Motor neuron (in vitro differentiated cells): Measurements from ENCODE around the gene TM6SF1. TPM values are rescaled to one million over a fixed set of nuclear protein-coding genes. Genes with fewer than 3 reads are reported as not detected.
"Not testable (repeated sequence)": the region's sequence is repeated elsewhere in the genome, so short reads cannot be mapped to it uniquely, and the experiment has no call there.

Source experiments
- ATAC-seq, 8 experiments: fragments of 200-7000 bp; cut with Tn5 transposase; replicated peaks in 6 of 8; 2 replicates each; pipeline ENCODE4 v1.8.0; 2021; ENCODE audit warnings: mild to moderate bottlenecking in 8 of 8, moderate library complexity in 8 of 8
- H3K27ac ChIP-seq, 2 donors: fragments of 250-450 bp; sonication (Bioruptor Pico); 2 replicates each; pipeline ENCODE4 v1.9.0; 2021; ENCODE audit warnings: antibody characterized with exemption in 2 of 2, mild to moderate bottlenecking in 2 of 2, moderate library complexity in 1 of 2
- H3K4me1 ChIP-seq, 2 donors: fragments of 250-450 bp; sonication (Bioruptor Pico); replicated peaks in 1 of 2; 2 replicates each; pipeline ENCODE4 v1.6.1; 2021; ENCODE audit warnings: antibody characterized with exemption in 2 of 2, mild to moderate bottlenecking in 2 of 2, moderate library complexity in 1 of 2
- H3K4me3 ChIP-seq, 5 donors: fragments of 250-450 bp; sonication (Bioruptor Pico); 2 replicates each; pipeline ENCODE4 v1.9.0; 2021; ENCODE audit warnings: antibody characterized with exemption in 5 of 5, mild to moderate bottlenecking in 5 of 5, moderate library complexity in 4 of 5
- WGBS, 10 experiments: fragments of 450-650 bp; shearing (Covaris generic); methylation state at CpG; one replicate each; pipeline ENCODE4 v1.0.0; 2022; 5-methylcytosine and 5-hydroxymethylcytosine counted together
- in situ Hi-C, 9 experiments: fragments of 400-800 bp; cut with MboI; loops; one replicate each; pipeline ENCODE4 v1.15.0; 2021; ENCODE audit warnings: low sequenced_read_pairs in 9 of 9, low pct_unique_long_range_greater_than_20kb in 2 of 9; ENCODE audit not compliant: unreplicated experiment in 9 of 9
- total RNA-seq, 8 experiments: library from RNA; unstranded; fragments of 300-600 nt; gene quantifications; 2 replicates each; pipeline versions ENCODE4 v1.2.3 to v1.2.4, GENCODE V29; 2022

The TM6SF1 gene
- total RNA-seq, 8 experiments from 2014 or later: 0.33 to 4.3 (median 0.78) TPM; not detected in 2

GRCh38 chr15:83144771-83145170 is 37.3 kb downstream of the TM6SF1 start:
- ATAC-seq: no peak
- WGBS, 10 experiments: 81 to 100% (median 94%) methylated on average over 1 to 3 of the region's 3 CpGs; no CpG with 5 or more reads in 3 of the 10 experiments

GRCh38 chr15:83153288-83153687 is 45.8 kb downstream of the TM6SF1 start:
- ATAC-seq: no peak
- H3K27ac ChIP-seq: no peak overlapping the region
- no peak overlapping the region for H3K4me3 ChIP-seq
- no peaks in the 10 kb centered on the region for H3K4me1 ChIP-seq
- 80 to 100% (median 100%) methylated on average over 1 of the region's 1 CpG; no CpG with 5 or more reads in 5 of the 10 experiments for WGBS, 10 experiments
- in situ Hi-C loops: no loop called here

More at GRCh38 chr15:83144771-83145170, 37.3 kb downstream of the TM6SF1 start:
- H3K4me3 ChIP-seq: no peak overlapping the region
- no peak overlapping the region for H3K27ac ChIP-seq
- in situ Hi-C loops: no loop called here
- no peaks in the 10 kb centered on the region for H3K4me1 ChIP-seq

GRCh38 chr15:83155942-83156341 is 48.5 kb downstream of the TM6SF1 start:
- WGBS, 10 experiments: 0 to 57% (median 17%) methylated on average over 1 of the region's 1 CpG; no CpG with 5 or more reads in 3 of the 10 experiments
- in situ Hi-C loops: no loop called here
- peak in 3 of 8 experiments; percentile 34 to 88 (median 76) for ATAC-seq
- no peak overlapping the region for H3K27ac ChIP-seq
- H3K4me1 ChIP-seq: no peaks in the 10 kb centered on the region
- H3K4me3 ChIP-seq: no peak overlapping the region

- Histone ChIP-seq H3K27ac (no peak overlapping the region), H3K4me3 (no peak overlapping the region), H3K4me1 (no peaks in the 10 kb centered on the region)
- in situ Hi-C loops: no loop called here
- WGBS, 10 experiments: 80 to 100% (median 100%) methylated on average over 1 of the region's 1 CpG; no CpG with 5 or more reads in 4 of the 10 experiments
- ATAC-seq: no peak
These were observed 50.9 kb downstream of the TM6SF1 start for GRCh38 chr15:83158393-83158792.

- Histone ChIP-seq H3K4me3 (no peak overlapping the region), H3K4me1 (no peaks in the 10 kb centered on the region), H3K27ac (no peak overlapping the region)
- ATAC-seq: no peak
- WGBS, 10 experiments: 90 to 100% (median 100%) methylated on average over 1 to 3 of the region's 3 CpGs; no CpG with 5 or more reads in 1 of the 10 experiments
- in situ Hi-C loops: no loop called here
These were observed 53.3 kb downstream of the TM6SF1 start for GRCh38 chr15:83160741-83161140.

GRCh38 chr15:83163032-83163431 is 55.6 kb downstream of the TM6SF1 start:
- Histone ChIP-seq H3K4me3 (no peak overlapping the region), H3K27ac (no peak overlapping the region), H3K4me1 (no peaks in the 10 kb centered on the region)
- ATAC-seq: no peak
- in situ Hi-C loops: no loop called here
- 69 to 100% (median 100%) methylated on average over 1 to 4 of the region's 4 CpGs; no CpG with 5 or more reads in 1 of the 10 experiments for WGBS, 10 experiments

GRCh38 chr15:83164111-83164770 is 56.8 kb downstream of the TM6SF1 start:
- peak in 2 of 8 experiments; percentile 36 to 57 for ATAC-seq
- in situ Hi-C loops: no loop called here
- no peak overlapping the region for H3K27ac ChIP-seq
- 0 to 100% (median 33%) methylated on average over 1 of the region's 1 CpG; no CpG with 5 or more reads in 3 of the 10 experiments for WGBS, 10 experiments
- no peak overlapping the region for H3K4me3 ChIP-seq
- no peaks in the 10 kb centered on the region for H3K4me1 ChIP-seq

- WGBS, 10 experiments: 76 to 100% (median 95%) methylated on average over 1 to 4 of the region's 4 CpGs; no CpG with 5 or more reads in 2 of the 10 experiments
These were observed 57.4 kb downstream of the TM6SF1 start for GRCh38 chr15:83164771-83165404.

GRCh38 chr15:83166218-83166617 is 58.8 kb downstream of the TM6SF1 start:
- in situ Hi-C loops: no loop called here
- no peak overlapping the region for H3K27ac ChIP-seq
- H3K4me3 ChIP-seq: no peak overlapping the region
- no peaks in the 10 kb centered on the region for H3K4me1 ChIP-seq
- no peak for ATAC-seq
- WGBS, 10 experiments: 80 to 100% (median 98%) methylated on average over 1 to 3 of the region's 3 CpGs

More at GRCh38 chr15:83164771-83165404, 57.4 kb downstream of the TM6SF1 start:
- no peak for ATAC-seq
- no peak overlapping the region for H3K27ac ChIP-seq
- in situ Hi-C loops: no loop called here
- H3K4me3 ChIP-seq: no peak overlapping the region
- H3K4me1 ChIP-seq: no peaks in the 10 kb centered on the region

- in situ Hi-C loops: no loop called here
- Histone ChIP-seq H3K4me1 (no peaks in the 10 kb centered on the region), H3K4me3 (no peak overlapping the region), H3K27ac (no peak overlapping the region)
- 83 to 100% (median 100%) methylated on average over 1 to 2 of the region's 2 CpGs; no CpG with 5 or more reads in 2 of the 10 experiments for WGBS, 10 experiments
- ATAC-seq: no peak
These were observed 59.4 kb downstream of the TM6SF1 start for GRCh38 chr15:83166830-83167229.

GRCh38 chr15:83169576-83169975 is 62.1 kb downstream of the TM6SF1 start:
- H3K4me3 ChIP-seq, ATAC-seq, in situ Hi-C loops, H3K27ac ChIP-seq, H3K4me1 ChIP-seq: not testable (repeated sequence)
- 67 to 100% (median 96%) methylated on average over 1 to 5 of the region's 5 CpGs for WGBS, 10 experiments

- no peak overlapping the region for H3K4me3 ChIP-seq
- ATAC-seq: no peak
- H3K27ac ChIP-seq: no peak overlapping the region
- 49 to 95% (median 89%) methylated on average over 2 to 4 of the region's 4 CpGs for WGBS, 10 experiments
- in situ Hi-C loops: no loop called here
- H3K4me1 ChIP-seq: no peaks in the 10 kb centered on the region
These were observed 63.2 kb downstream of the TM6SF1 start for GRCh38 chr15:83170474-83171165.

- no peak overlapping the region for H3K27ac ChIP-seq
- H3K4me1 ChIP-seq: no peaks in the 10 kb centered on the region
- in situ Hi-C loops: no loop called here
- H3K4me3 ChIP-seq: no peak overlapping the region
- ATAC-seq: no peak
- WGBS, 10 experiments: 86 to 100% (median 100%) methylated on average over 1 of the region's 1 CpG; no CpG with 5 or more reads in 1 of the 10 experiments
These were observed 67.4 kb downstream of the TM6SF1 start for GRCh38 chr15:83174891-83175290.
